Measurements from ENCODE around the gene IL1R1.
"Not testable (repeated sequence)": the region's sequence is repeated elsewhere in the genome, so short reads cannot be mapped to it uniquely, and the experiment has no call there.

The IL1R1 gene

DNA sequence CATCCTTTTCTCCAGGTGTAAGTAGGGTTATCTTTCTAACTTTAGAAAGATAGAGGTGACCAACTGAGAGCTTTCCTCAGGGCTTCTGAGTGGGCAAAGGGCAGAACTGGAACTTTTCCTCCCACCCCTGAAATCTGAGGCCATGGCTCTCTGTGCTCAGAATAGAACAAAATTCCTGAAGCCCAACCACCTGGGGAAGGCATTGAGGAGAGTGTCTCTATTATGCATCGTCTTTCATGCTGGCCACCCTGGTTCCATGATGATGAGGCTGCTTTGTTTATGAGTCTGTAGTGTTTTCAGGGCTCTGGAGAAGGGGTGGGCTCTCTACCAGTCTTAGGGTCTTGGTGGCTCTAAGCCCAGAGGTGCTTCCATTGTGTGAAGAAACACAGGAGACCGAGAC, 30.7 kb upstream of the IL1R1 start:
- DNase-seq (ENCODE audit: low read depth, low spot score): peak; percentile 92

DNA sequence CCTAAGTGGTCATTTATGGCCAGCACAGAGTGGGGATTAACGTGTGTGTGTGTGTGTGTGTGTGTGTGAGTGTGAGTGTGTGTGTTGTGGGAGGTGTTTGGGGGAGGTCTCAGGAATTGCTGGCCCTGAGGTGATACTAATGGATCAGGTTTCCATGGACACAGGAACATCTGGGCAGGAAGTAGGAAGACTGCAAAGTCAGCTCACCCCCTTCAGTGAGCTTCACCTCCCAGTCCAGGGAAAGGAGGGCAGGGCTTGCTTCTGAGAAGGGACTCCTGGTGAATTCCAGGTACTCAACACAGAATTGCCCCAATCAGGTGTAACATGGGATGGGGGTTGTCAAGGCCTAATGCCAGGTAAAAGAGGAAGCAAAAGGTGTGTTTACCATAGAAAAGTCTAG, 30.3 kb upstream of the IL1R1 start:
- peak; percentile 81 for DNase-seq (ENCODE audit: low read depth, low spot score)

DNA sequence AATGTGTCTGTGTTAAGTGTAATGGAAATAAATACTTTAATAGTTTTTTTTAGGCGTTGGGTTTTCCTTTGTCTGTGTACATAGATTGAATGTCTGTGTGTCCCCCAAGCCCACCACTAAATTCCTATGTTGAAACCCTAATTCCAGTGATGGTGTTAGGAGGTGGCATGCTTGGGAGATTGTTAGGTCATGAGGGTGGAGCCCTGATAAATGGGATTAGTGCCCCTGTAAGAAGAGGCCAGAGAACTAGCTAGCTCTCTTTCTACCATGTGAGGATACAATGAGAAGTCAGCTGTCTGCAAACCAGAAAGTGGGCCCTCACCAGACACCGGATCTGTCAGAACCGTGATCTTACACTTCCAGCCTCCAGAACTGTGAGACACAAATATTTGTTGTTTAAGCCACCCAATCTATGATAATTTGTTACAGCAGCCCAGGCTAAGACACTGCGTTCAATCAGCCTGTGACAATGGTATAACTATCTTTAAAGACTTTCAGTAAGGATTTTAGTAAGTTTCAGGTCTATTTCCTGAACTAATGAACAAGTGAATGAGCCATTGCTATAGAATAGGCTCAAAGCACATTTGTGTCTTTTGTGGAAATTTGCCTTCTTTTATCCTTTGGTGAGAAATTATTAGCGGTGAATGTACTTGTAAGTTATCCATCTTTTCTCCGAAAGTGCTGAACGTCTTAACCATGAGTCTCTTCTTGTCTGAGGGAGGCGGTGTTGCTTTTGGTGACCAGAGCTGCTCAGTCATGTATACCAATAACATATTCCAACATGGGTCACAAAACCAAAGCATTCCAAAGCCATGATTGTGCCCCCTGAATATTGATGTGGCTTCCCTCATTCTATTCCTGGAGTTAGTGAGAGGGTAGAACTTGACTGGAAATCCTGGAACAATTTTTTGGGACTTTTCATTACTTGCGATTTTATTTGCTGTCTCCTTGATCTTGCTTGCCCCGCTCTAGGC, 29.6 kb upstream of the IL1R1 start:
- no peak for DNase-seq (ENCODE audit: low read depth, low spot score)

DNA sequence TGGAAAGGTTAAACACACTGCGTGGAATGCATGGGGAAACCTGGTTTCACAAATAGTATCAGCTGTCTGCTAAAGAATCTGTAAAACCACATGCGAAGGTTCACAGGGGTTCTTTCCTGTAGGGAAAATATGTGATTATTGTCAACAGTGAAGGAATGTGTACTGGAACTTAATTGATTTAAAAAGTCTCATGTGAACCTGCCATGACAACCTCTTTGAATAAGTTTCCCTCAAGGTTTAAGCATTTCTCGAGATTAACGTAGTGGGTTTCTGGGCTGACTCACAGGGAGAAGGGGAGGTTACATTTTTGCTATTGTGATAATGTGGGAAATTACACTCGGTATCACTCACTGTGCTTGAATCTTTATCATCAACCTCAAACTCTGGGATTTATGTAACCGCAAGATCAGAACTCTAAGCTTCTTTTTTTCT, 28.2 kb upstream of the IL1R1 start:
- no peak for DNase-seq (ENCODE audit: low read depth, low spot score)

DNA sequence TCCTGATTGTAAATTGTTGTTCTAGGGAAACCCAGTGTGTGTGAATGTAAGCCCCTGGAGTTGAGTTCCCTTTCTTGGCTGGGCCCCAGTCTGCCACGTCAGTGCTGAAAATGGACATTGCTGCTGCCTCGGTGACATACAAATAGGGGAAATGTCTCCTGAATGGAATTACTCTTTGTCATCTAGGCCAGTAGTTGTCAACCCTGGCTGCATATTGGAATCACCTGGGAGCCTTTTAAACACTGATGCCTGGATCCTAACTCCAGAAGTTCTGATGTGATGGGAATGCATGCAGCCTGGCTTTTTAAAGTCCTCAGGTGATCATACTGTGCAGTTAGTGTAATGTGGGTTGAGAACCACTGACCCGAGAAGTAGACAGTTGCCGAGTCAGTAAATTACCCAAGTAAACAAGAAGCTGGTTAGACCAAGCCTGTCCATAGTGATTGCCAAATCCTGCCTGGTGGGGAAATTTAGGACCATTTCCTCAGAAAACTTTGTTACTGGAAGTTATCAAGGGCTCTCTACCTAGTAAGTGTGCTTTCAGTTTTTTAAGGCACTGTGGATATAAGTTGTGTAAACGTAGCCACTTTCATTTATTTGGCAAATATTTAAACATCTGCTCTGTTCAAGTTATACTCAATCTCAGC, 27.6 kb upstream of the IL1R1 start:
- no peak for DNase-seq (ENCODE audit: low read depth, low spot score)

DNA sequence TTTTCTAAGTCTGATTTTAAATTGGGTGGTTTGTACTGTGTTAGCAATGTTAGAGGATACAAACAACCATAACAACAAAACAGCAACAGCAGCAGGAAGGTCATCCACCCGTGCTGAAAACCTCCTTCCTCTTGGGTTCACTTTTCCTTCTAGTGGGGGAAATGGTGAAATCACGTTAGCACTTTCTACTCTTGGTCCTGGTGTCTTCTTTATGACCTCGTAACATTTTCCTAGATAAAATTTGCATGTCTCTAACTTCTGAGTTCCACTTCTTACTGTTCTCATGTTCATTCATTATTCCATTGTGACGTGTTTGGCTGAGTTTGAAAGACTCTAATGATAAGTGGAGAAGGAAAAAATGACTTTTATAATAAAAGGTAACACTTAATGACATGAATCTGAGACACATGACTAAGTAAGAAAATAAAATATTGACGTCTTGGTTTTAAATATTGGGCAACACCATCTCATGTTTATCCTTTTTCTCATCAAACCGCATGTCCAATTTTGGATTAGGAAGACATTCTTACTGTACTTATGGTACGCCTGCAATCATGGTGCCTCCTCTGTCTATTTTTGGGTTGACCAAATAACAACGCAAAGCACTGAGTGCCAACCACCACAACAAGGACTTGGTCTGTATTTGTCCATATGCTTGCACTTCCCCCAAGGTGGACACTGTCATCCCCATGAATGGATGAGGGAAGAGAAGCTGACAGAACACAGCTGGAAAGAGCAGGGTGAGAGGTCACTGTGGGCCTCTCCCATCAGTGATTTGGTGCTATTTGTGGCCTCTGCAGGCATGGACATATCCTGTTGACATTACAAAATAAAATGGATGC, 25.7 kb upstream of the IL1R1 start:
- DNase-seq (ENCODE audit: low read depth, low spot score): no peak

DNA sequence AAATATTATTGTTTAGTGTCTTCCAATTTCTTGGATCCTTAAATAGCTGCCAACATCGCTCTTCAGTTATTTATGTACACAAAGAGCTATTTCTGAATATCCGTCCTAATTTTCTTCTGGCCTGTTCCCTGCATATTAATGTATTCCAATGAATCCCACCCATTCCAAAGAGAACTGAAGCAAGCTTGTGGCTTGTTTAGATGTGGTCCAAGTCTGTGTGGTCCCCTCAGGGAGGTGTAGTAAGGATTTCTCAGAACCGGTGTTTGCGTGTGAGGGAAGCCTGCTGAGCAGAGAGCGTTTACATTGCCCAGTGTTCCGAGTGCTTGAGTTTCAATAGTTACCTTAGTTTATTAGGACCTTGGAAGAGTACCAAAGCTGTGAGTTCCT, 25.1 kb upstream of the IL1R1 start:
- DNase-seq (ENCODE audit: low read depth, low spot score): no peak

DNA sequence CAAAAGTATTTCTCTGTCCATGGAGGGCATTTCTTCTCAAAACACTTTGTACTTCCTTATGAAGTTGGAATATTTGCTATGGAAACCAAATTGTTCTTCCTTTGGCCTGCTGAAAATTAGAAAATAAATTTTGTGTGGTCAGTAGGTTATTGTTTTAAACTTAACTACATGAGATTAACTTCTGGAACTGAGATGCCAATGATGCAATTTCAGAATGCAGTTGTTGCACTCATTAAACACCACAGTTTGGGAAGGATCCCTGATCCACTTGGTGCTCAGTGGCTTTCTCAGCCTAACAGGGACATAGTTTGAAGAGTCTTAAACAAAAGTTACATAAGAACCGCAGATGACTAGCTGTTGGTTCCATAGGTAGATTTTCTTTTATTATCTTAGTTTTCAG, 23.3 kb upstream of the IL1R1 start:
- DNase-seq (ENCODE audit: low read depth, low spot score): no peak

DNA sequence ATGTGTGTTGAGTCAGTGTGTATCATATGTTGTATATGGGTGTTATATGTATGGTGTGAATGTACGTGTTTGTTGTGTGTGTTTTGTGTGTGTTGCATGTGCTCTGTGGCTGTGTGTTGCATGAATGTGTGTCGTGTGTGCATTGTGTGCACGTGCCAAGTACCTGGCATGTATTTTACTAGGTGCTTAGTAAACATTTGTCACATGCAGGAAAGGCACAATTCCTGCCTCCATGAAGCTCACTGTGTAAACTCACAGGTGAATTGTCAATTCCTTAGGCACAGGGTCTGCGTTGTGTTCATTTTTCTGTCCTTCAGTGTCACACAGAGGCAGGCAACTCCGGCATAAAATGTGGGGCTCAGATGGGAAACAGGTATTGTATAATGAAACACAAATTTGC, 22.3 kb upstream of the IL1R1 start:
- DNase-seq (ENCODE audit: low read depth, low spot score): no peak

DNA sequence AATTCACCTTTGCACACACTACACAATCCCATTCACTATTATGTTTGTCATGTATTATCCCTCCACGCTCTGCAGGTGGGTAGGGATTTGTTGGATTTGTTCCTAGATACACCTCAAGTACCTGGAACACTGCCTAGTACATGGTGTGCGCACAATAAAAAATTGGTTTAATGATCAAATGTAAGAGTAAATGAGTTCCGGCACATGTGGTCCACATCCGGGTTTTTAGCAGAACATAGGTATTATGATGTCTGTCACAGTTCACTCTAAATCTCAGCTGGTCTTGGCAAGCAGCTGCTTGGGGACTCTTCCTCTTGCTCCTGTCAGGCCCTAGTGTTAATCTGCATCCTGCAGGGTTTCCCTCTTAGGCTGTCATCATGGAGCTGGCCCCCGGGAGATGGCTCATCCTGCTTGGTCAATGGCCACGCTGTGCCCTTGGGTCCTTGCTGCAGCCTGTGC, 21.8 kb upstream of the IL1R1 start:
- no peak for DNase-seq (ENCODE audit: low read depth, low spot score)

DNA sequence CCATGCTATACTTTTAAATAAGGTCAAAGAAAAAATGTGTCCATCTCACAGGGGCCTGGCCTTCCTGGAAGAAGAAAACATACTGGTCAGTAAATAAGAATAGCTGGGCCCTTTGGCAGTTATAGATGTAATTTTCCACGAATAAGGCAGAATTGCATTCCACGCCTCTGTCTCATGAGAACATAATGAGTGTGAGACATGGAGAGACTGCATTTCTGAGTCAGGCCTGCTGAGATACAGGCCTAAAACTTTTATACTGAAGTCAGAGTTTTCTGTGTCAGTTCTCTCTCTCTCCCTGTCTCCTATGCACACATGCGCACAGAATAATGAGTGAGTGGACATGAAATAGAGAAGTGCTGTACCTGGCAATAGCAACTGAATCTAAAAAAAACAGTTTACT, 20.4 kb upstream of the IL1R1 start:
- DNase-seq (ENCODE audit: low read depth, low spot score): no peak

DNA sequence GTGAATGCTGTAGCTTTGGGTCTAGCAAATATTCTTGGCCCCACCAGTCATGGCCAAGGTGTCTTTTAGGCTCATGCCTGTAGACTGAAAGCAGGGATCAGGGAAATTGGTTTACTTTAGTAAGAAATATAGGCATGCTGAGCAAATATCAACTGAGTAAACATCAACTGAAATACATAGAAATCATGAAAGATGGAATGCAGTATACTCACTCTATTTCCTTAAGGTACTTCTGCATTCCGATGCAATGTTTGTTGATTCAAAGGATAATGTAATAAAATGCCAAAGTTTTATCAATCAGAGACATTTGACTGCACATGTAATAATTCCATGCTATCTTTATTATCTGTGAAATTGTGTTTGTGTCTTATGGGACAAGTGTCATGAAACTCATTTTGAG, 19.6 kb upstream of the IL1R1 start:
- no peak for DNase-seq (ENCODE audit: low read depth, low spot score)

DNA sequence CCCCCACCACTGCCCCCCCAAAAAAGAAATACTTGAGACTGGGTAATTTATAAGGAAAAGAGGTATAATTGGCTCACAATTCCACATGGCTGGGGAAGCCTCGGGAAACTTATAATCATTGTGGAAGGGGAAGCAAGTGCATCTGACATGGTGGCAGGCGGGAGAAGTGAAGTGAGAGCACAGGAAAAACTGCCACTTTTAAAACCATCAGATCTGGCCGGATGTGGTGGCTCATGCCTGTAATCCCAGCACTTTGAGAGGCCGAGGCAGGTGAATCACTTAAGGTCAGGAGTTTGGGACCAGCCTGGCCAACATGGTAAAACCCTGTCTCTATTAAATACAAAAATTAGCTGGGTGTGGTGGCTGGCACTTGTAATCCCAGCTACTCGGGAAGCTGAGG, 18.1 kb upstream of the IL1R1 start:
- DNase-seq (ENCODE audit: low read depth, low spot score): not testable (repeated sequence)

DNA sequence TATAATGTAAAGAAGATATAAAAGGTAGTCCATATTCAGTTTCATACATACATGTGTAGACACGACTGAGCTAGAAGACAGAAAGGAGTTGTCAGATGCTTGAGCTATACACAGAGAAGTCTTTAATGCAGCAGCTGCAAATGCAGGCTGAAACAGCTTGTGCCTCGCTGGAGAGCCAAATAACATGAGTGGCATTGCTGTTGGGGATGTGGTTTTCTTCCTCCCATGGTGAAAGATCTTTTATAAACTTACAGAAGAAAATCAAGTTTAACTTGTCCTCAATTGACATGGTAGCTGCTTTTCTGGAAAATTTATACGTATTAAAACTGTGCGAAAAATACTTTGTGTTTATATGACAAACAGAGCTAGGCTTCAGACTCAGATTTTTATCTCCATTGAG, 16.4 kb upstream of the IL1R1 start:
- no peak for DNase-seq (ENCODE audit: low read depth, low spot score)

DNA sequence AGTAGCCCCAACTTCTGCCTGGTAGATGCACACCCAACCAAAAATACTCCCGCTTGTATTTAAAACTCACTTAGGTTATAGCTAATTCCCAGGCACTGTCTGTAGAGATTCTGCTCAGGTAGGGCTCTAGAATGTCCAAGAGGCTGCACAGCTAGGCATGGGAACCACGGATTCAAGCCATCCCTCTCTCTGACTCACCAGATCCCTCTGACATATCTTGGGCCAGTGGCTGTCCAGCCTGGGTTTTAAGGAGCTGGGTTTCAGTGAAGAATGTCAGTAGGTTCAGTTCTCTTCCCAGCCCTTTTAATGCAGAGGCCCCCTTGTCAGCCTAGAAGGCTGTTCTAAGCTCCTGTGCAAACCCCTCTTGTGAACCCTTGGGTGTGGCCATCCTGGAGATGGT, 15.9 kb upstream of the IL1R1 start:
- no peak for DNase-seq (ENCODE audit: low read depth, low spot score)

DNA sequence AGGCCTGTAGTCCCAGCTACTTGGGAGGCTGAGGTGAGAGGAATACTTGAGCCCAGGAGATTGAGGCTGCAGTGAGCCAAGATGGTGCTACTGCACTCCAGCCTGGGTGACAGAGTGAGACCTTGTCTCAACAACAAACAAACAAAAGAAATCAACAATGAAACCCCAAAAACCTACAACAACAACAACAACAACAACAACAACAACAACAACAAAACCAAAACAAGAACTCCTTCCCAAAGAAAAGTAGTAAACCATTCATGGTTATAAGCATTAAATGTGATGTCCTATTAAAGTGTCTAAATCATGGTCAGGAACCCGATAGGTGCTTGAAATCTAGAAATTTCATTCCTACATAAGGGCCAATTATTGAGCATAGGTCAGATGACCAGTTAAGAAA, 13.5 kb upstream of the IL1R1 start:
- no peak for DNase-seq (ENCODE audit: low read depth, low spot score)

DNA sequence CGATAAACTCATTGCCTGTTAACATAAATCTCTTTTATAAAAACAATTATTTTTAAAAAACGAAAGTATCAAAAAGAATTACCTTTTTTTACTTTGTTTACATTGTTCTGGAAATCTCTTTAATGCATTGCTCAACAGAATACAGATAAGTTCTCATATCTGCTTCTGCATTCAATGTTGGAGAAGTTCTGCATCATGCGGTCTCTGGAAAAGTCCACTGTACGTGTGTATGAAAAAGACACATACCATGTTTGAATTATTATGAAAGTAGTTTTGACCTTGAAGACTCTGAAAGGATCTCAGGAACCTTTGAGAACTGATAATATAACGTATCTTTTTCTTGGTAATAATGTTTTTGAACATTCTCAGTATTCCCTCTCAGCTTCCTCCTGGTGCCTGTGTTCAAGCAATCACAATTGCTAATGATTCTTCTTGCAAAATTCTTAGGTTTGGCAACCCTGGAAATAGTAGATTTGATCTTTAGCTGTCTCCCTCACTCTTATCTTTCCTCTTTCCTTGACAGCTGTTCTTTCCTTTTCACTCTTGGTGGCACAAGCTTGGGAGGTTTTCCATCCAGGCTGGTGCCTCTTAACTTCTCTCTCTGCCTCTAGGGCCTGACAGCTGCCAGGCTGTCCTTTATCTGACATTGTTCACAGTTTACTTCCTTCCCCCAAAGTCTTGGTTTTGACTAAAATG, 12.4 kb upstream of the IL1R1 start:
- DNase-seq (ENCODE audit: low read depth, low spot score): no peak

DNA sequence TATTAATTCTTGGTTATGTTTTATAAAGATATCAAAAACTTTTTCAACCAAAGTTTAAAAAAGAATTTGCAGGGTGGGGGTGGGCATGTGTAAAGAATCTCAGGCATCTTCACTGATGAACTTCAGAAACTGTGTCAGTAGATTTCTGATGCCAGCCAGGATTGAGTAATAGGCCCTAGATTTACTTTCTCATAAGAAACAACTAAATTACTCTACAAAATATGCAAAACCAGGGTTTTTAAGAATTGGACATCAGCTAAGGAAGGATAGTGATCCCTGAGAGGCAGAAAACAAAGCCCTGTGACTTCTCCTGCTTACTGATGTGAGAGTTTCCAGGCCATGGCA, 11.9 kb upstream of the IL1R1 start:
- no peak for DNase-seq (ENCODE audit: low read depth, low spot score)

DNA sequence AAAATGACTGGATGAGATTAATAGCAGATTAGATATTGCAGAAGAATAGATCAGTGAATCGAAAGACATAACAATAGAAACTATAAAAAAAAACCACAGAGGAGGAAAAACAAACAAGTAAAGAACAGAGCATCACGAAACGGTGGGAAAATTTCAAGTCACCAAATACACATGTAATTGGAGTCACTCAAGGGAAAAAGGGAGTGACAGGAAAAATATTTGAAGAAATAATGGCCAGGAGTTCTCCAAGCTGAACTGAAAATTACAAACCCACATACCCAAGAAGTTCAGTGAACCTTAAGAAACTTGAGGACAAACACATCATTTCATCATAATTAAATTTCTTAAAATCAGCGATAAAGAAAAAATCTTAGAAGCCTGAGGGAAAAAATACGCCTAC, 11.0 kb upstream of the IL1R1 start:
- DNase-seq (ENCODE audit: low read depth, low spot score): no peak

DNA sequence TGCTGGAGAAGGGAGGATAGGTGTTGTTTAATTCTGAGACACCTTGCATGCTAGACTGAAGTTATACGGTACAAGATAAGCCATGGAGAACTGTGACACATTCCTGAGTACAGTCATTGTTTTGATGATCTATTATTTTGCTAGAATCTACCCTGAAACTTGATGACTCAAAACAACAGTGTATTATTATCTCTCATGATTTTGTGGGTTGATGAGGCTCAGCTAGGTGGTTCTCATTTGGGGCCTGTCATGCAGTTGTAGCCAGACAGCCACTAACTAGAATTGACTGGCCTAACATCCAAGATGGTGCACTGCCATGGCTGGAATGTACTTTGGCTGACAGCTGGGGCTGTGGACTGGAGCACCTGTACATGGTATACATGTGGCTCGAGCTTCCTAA, 5.4 kb upstream of the IL1R1 start:
- no peak for DNase-seq (ENCODE audit: low read depth, low spot score)

DNA sequence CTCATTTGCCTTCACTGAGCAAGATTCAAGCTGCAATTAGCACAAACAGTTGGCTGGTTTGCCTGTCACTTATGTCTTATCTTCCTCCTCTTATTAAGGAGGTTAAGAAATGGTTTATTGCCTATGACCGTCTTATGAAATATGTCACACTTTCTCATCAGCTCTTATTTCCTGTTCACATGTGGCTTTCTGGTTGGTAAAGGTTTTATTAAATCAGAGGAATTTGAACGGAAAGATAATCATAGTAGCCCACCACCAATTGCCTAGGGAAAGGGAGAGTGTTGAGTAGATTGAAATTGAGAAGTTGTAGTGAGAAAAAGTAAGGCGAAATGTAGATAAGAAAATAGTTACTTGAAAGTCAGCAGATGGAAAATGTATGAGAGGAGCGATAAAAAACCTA, 4.2 kb upstream of the IL1R1 start:
- DNase-seq (ENCODE audit: low read depth, low spot score): no peak

DNA sequence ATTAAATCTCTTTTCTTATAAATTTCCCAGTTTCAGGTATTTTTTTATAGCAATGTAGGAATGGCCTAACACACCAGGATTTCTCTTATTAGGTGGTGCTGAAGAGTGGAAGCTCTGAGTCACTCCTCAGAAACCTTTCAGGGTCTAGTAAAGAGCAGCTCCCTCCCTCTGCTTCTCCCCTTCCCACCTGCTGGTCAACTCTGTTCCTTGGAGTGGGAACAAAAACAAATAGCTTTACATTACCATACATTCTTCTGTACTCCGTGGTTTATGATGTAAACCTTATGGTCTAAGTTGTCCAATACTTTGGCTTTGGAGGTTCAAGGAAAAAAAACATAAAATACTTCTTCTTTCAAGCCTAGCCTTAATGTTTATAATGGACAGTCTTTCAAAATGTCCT, 2.7 kb upstream of the IL1R1 start:
- DNase-seq (ENCODE audit: low read depth, low spot score): no peak
